HFFc6 (cell line): ENCODE results near the gene LIPI. TPM values are rescaled to one million over a fixed set of nuclear protein-coding genes. Genes with fewer than 3 reads are reported as not detected.

Experiments
- DNase-seq: peaks from one replicate; pipeline ENCODE4 v3.0.0-alpha.2; 2018
- H3K27ac Mint-ChIP-seq: 2 replicates; pipeline ENCODE4 v1.8.0; 2020; ENCODE audit warnings: mild to moderate bottlenecking, mixed read lengths
- H3K27me3 Mint-ChIP-seq: 2 replicates; pipeline ENCODE4 v1.8.0; 2021; ENCODE audit warnings: mild to moderate bottlenecking, moderate library complexity, mixed read lengths; ENCODE audit not compliant: insufficient read depth
- H3K36me3 Mint-ChIP-seq: 2 replicates; pipeline ENCODE4 v1.8.0; 2021; ENCODE audit warnings: low read depth, mixed read lengths
- H3K4me1 Mint-ChIP-seq: 2 replicates; pipeline ENCODE4 v1.8.0; 2020; ENCODE audit warnings: low read depth, mixed read lengths
- H3K4me3 Mint-ChIP-seq: 2 replicates; pipeline ENCODE4 v1.8.0; 2020; ENCODE audit warnings: mild to moderate bottlenecking, moderate library complexity, mixed read lengths
- H3K9me3 Mint-ChIP-seq: 2 replicates; pipeline ENCODE4 v1.8.0; 2020; ENCODE audit warnings: mild to moderate bottlenecking, mixed read lengths
- CTCF ChIP-seq: fragments of 200-600 bp; sonication (generic); IDR thresholded peaks from 2 replicates; pipeline ENCODE4 v1.5.0; 2021; ENCODE audit warnings: antibody characterized with exemption, mild to moderate bottlenecking
- total RNA-seq, 6 experiments: library from RNA; stranded (reverse); fragmentation: NEBNext Ultra II Directional; extraction: Animal tissue kit (Norgen Biotek cat#: 25700); gene quantifications; 2 replicates in 1 of 6; 3 replicates in 5 of 6; pipeline ENCODE4 v1.2.3, GENCODE V29; 2021

LIPI gene
- total RNA-seq, 6 experiments from 2014 or later: not detected

GRCh38 chr21:14073615-14074014 is 137.1 kb downstream of the LIPI start:
- peaks cover 32% of the 10 kb centered on the region; the same call in 1 of the 2 replicates for H3K36me3 Mint-ChIP-seq
- no peak for TF ChIP-seq CTCF
- no peak for DNase-seq
- peaks cover 38% of the 10 kb centered on the region for H3K9me3 Mint-ChIP-seq
- H3K27ac Mint-ChIP-seq: no peak overlapping the region
- peaks cover 5% of the 10 kb centered on the region for H3K27me3 Mint-ChIP-seq
- no peaks in the 10 kb centered on the region for H3K4me1 Mint-ChIP-seq
- H3K4me3 Mint-ChIP-seq: no peak overlapping the region

GRCh38 chr21:14072761-14073535 is 137.8 kb downstream of the LIPI start:
- Mint-ChIP-seq H3K36me3 (peaks cover 29% of the 10 kb centered on the region; the same call in 1 of the 2 replicates), H3K4me1 (no peaks in the 10 kb centered on the region), H3K4me3 (no peak overlapping the region), H3K27me3 (peaks cover 5% of the 10 kb centered on the region), H3K27ac (no peak overlapping the region), H3K9me3 (peaks cover 32% of the 10 kb centered on the region)
- TF ChIP-seq CTCF: no peak
- DNase-seq: no peak

- DNase-seq: no peak
- H3K9me3 Mint-ChIP-seq: peaks cover 23% of the 10 kb centered on the region
- peaks cover 5% of the 10 kb centered on the region for H3K27me3 Mint-ChIP-seq
- no peaks in the 10 kb centered on the region for H3K4me1 Mint-ChIP-seq
- no peak for TF ChIP-seq CTCF
- no peak overlapping the region for H3K4me3 Mint-ChIP-seq
- peaks cover 22% of the 10 kb centered on the region; the same call in 1 of the 2 replicates for H3K36me3 Mint-ChIP-seq
- no peak overlapping the region for H3K27ac Mint-ChIP-seq
Observed at GRCh38 chr21:14071902-14072734, 138.6 kb downstream of the LIPI start.

- Mint-ChIP-seq H3K4me1 (no peaks in the 10 kb centered on the region), H3K4me3 (no peak overlapping the region), H3K36me3 (peaks cover 18% of the 10 kb centered on the region; the same call in 1 of the 2 replicates), H3K27ac (no peak overlapping the region), H3K9me3 (peaks cover 16% of the 10 kb centered on the region), H3K27me3 (peaks cover 5% of the 10 kb centered on the region)
- DNase-seq: no peak
- no peak for TF ChIP-seq CTCF
Observed at GRCh38 chr21:14070968-14071367, 139.8 kb downstream of the LIPI start.

GRCh38 chr21:14070049-14070893 is 140.5 kb downstream of the LIPI start:
- Mint-ChIP-seq H3K36me3 (peaks cover 12% of the 10 kb centered on the region; the same call in 1 of the 2 replicates), H3K9me3 (peaks cover 10% of the 10 kb centered on the region), H3K27ac (no peak overlapping the region), H3K4me3 (no peak overlapping the region; the same call in 1 of the 2 replicates), H3K27me3 (peaks cover 3% of the 10 kb centered on the region; the same call in 1 of the 2 replicates), H3K4me1 (no peaks in the 10 kb centered on the region)
- DNase-seq: no peak
- TF ChIP-seq CTCF: no peak
